Right lobe of liver (tissue), 6 donors: ENCODE results near the gene MYCT1. TPM values are rescaled to one million over a fixed set of nuclear protein-coding genes. Genes with fewer than 3 reads are reported as not detected.
"Not testable (repeated sequence)": the region's sequence is repeated elsewhere in the genome, so short reads cannot be mapped to it uniquely, and the experiment has no call there.

Source experiments
- ATAC-seq, 4 donors: fragments of 200-7000 bp; cut with Tn5 transposase; one replicate each; pipeline ENCODE4 v1.9.1; 2020; ENCODE audit warnings: mild to moderate bottlenecking in 4 of 4, moderate library complexity in 4 of 4
- DNase-seq, 3 donors: peaks; one replicate each; pipeline ENCODE4 v3.0.0-alpha.2; 2020
- H3K27ac ChIP-seq, 3 donors: fragments of 200-600 bp; one replicate each; pipeline ENCODE4 v1.8.0; 2022
- H3K27me3 ChIP-seq, 2 donors: fragments of 200-600 bp; one replicate each; pipeline ENCODE4 v1.8.0; 2022
- H3K36me3 ChIP-seq, 4 donors: fragments of 200-600 bp; sonication (generic) in 1 of 4; one replicate each; pipeline versions ENCODE4 v1.5.1 to v1.8.0; 2017 to 2022; ENCODE audit warnings: control low read depth in 1 of 4
- H3K4me1 ChIP-seq, 4 donors: fragments of 200-600 bp; sonication (generic) in 1 of 4; one replicate each; pipeline versions ENCODE4 v1.5.1 to v1.8.0; 2017 to 2022; ENCODE audit warnings: control low read depth in 1 of 4
- H3K4me3 ChIP-seq, 3 donors: fragments of 200-600 bp; one replicate each; pipeline ENCODE4 v1.8.0; 2022
- H3K9me3 ChIP-seq, 4 donors: fragments of 200-600 bp; sonication (generic) in 1 of 4; one replicate each; pipeline versions ENCODE4 v1.5.1 to v1.8.0; 2017 to 2022; ENCODE audit warnings: control low read depth in 1 of 4
- POLR2A ChIP-seq: fragments of 450-650 bp; IDR thresholded peaks from one replicate; pipeline ENCODE4 v1.6.1; 2017; ENCODE audit warnings: antibody characterized with exemption, mild to moderate bottlenecking
- WGBS: methylation state at CpG from one replicate; pipeline ENCODE4 v1.1.6; 2018; ENCODE audit warnings: low coverage, low lambda C conversion rate; ENCODE audit not compliant: insufficient coverage; ENCODE audit errors: missing lambda C conversion rate; 5-methylcytosine and 5-hydroxymethylcytosine counted together
- intact Hi-C, 2 donors: fragments of 100-400 bp; cut with DNase I; formaldehyde crosslinking; loops; one replicate each; pipeline versions ENCODE4 v1.11.2 to v1.14.1; 2022
- total RNA-seq, 6 experiments: library from RNA; depleted of rRNA in 2 of 6; stranded (reverse); fragments of >200 nt in 2 of 6; fragmentation: NEBNext Ultra II Directional in 3 of 6; extraction: Animal tissue kit (Norgen Biotek cat#: 25700) in 3 of 6; gene quantifications; one replicate each; pipeline versions ENCODE4 v1.1.0 to v1.2.4, GENCODE V29; 2016 to 2023
- TF ChIP-seq, protein P1 (sequence below), 4 donors: fragments of 200-600 bp in 3 of 4; fragments of 450-650 bp in 1 of 4; IDR thresholded peaks; one replicate each; pipeline versions ENCODE4 v1.5.1 to v1.8.0; 2016 to 2022; ENCODE audit warnings: antibody characterized with exemption in 4 of 4, mild to moderate bottlenecking in 2 of 4
- donor health status: DM: no; HTN: yes; CAD: no.
- donor health status: DM: no; HTN: no; CAD: no.
- donor health status: DM: no; HTN: no; CAD: no.
- donor health status: DM: no; HTN: yes; CAD: no.
- donor health status: DM: no; HTN: yes; CAD: no.

Gene MYCT1
- total RNA-seq, 6 experiments from 2014 or later = 2.3 to 6.6 (median 4.7) TPM

DNA sequence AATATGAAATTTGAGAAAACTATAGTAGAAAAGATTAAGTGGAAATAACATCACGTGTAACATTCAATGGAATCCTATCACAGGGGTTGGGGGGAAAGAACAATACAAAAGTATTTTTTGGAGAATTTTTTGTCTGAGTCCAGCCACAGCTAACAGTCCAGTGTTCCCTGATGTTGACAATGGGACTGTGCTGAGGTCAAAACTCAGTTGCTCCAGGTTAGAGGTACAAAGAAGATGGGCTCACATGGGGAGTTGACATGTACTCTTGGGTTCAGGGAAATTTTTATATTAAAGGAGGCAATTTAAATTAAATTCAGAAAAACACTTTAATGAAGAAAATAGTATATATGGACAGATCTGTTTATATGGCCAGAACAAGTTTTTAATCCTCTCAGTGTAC is 995 bp downstream of the MYCT1 start:
- Histone ChIP-seq H3K27ac (peak overlapping the region; percentile 30 to 45 (median 39)), H3K27me3 (no peaks in the 10 kb centered on the region), H3K4me1 (no peaks in the 10 kb centered on the region), H3K4me3 (peak overlapping the region in 1 of 3 donors; percentile 18), H3K9me3 (no peaks in the 10 kb centered on the region), H3K36me3 (no peaks in the 10 kb centered on the region)
- ATAC-seq = no peak
- intact Hi-C loops = no loop called here
- WGBS = 13% methylated on average over 1 of the region's 1 CpG
- no peak for DNase-seq
- no peak for TF ChIP-seq POLR2A
- TF ChIP-seq, protein P1, sequence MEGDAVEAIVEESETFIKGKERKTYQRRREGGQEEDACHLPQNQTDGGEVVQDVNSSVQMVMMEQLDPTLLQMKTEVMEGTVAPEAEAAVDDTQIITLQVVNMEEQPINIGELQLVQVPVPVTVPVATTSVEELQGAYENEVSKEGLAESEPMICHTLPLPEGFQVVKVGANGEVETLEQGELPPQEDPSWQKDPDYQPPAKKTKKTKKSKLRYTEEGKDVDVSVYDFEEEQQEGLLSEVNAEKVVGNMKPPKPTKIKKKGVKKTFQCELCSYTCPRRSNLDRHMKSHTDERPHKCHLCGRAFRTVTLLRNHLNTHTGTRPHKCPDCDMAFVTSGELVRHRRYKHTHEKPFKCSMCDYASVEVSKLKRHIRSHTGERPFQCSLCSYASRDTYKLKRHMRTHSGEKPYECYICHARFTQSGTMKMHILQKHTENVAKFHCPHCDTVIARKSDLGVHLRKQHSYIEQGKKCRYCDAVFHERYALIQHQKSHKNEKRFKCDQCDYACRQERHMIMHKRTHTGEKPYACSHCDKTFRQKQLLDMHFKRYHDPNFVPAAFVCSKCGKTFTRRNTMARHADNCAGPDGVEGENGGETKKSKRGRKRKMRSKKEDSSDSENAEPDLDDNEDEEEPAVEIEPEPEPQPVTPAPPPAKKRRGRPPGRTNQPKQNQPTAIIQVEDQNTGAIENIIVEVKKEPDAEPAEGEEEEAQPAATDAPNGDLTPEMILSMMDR (IDR thresholded peaks at IDR 0.05) = no peak

DNA sequence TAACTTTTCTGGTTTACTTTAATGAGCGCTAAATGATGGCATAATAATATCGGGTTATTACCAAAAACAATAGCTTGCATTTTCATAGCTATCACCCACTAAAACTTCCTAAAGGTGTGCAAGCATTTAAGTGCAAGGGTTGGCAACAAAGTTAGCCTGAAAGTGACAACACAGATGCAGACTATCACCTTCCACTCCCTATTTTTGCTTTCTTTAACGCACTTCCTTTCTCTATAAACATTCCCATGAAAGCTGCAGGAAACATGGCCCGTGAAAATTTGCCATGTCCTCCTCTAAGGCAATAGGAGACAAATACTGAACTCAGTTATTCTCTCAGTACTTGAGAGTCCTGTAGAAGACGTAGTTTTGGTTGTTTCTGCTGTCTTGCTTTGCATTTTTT is 2.7 kb downstream of the MYCT1 start:
- peak in 2 of 4 donors; percentile 47 to 57 for ATAC-seq
- H3K36me3 ChIP-seq = no peaks in the 10 kb centered on the region
- no peak overlapping the region for H3K4me3 ChIP-seq
- 31% methylated on average over 5 of the region's 5 CpGs for WGBS
- H3K27me3 ChIP-seq = no peaks in the 10 kb centered on the region
- DNase-seq = no peak
- intact Hi-C loops = no loop called here
- H3K9me3 ChIP-seq = no peaks in the 10 kb centered on the region
- H3K4me1 ChIP-seq = no peaks in the 10 kb centered on the region
- H3K27ac ChIP-seq = no peak overlapping the region
- no peak for TF ChIP-seq POLR2A
- TF ChIP-seq, protein P1 (IDR thresholded peaks at IDR 0.05) = no peak

- Histone ChIP-seq H3K4me1 (no peaks in the 10 kb centered on the region), H3K27ac (no peak overlapping the region), H3K27me3 (no peaks in the 10 kb centered on the region), H3K4me3 (peak overlapping the region in 1 of 3 donors; percentile 11), H3K9me3 (no peaks in the 10 kb centered on the region), H3K36me3 (no peaks in the 10 kb centered on the region)
- no peak for DNase-seq
- ATAC-seq = peak; percentile 10 to 48 (median 32)
- intact Hi-C loops = no loop called here
- TF ChIP-seq POLR2A = no peak
- TF ChIP-seq, protein P1 (IDR thresholded peaks at IDR 0.05) = no peak
- 24% methylated on average over 7 of the region's 7 CpGs for WGBS
Observed at GRCh38 chr6:152701081-152701862, 3.6 kb downstream of the MYCT1 start.

DNA sequence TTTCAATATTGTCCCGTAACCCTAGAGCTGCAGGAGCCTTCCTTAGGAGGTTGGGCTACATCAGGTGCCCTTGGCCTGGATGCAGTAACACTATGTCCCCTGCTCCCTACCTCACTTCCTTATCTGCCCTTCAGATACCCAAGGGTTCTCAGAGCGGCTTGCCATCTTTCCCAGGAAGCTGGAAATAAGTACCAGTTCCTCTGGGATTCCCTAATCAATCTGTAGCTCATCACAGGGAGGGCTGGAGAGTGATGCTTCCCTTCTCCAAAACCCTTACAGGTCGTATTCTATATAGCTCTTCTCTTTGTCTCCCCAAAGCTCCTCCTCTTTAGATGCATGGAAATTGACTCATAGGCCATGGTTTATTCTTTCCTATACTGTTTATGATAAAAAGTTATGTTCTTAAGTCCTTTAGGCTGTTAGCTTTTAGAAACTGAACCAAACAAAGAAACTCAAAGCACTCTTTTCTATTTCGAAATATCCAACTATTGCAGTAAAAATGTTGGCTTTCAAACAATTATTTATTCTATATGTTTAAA is 4.2 kb downstream of the MYCT1 start:
- Histone ChIP-seq H3K9me3 (no peaks in the 10 kb centered on the region), H3K27ac (no peak overlapping the region), H3K4me3 (no peak overlapping the region), H3K4me1 (no peaks in the 10 kb centered on the region), H3K27me3 (no peaks in the 10 kb centered on the region), H3K36me3 (no peaks in the 10 kb centered on the region)
- intact Hi-C loops = no loop called here
- DNase-seq (no peak), ATAC-seq (peak in 2 of 4 donors; percentile 13 to 41)
- TF ChIP-seq POLR2A = no peak
- TF ChIP-seq, protein P1 (IDR thresholded peaks at IDR 0.05) = no peak
- 27% methylated on average over 3 of the region's 4 CpGs for WGBS

DNA sequence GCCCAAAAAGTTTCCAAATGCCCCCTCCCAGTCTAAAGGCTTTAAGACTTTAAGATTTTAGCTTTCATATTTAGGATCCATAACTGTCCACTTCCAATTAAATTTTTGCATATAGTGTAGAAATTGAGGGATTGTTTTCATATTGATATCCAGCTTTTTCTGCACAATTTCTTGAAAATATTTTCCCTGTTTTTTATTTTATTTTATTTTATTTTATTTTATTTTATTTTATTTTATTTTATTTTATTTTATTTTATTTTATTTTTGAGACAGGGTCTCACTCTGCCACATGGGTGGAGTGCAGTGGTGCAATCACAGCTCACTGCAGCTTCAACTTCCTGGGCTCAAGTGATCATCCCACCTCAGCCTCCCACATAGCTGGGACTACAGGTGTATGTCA is 6.1 kb downstream of the MYCT1 start:
- DNase-seq, intact Hi-C loops, ATAC-seq: not testable (repeated sequence)

More for the DNA sequence above, 6.1 kb downstream of the MYCT1 start:
- not testable (repeated sequence) for H3K27ac ChIP-seq, H3K36me3 ChIP-seq, H3K4me1 ChIP-seq, H3K9me3 ChIP-seq, H3K4me3 ChIP-seq, H3K27me3 ChIP-seq
